Measurements from ENCODE around the gene GNG4. TPM values are rescaled to one million over a fixed set of nuclear protein-coding genes. Genes with fewer than 3 reads are reported as not detected.
"Not testable (repeated sequence)": the region's sequence is repeated elsewhere in the genome, so short reads cannot be mapped to it uniquely, and the experiment has no call there.

GNG4 gene
- total RNA-seq, 1 experiment from 2014 or later = 0.13 TPM

DNA sequence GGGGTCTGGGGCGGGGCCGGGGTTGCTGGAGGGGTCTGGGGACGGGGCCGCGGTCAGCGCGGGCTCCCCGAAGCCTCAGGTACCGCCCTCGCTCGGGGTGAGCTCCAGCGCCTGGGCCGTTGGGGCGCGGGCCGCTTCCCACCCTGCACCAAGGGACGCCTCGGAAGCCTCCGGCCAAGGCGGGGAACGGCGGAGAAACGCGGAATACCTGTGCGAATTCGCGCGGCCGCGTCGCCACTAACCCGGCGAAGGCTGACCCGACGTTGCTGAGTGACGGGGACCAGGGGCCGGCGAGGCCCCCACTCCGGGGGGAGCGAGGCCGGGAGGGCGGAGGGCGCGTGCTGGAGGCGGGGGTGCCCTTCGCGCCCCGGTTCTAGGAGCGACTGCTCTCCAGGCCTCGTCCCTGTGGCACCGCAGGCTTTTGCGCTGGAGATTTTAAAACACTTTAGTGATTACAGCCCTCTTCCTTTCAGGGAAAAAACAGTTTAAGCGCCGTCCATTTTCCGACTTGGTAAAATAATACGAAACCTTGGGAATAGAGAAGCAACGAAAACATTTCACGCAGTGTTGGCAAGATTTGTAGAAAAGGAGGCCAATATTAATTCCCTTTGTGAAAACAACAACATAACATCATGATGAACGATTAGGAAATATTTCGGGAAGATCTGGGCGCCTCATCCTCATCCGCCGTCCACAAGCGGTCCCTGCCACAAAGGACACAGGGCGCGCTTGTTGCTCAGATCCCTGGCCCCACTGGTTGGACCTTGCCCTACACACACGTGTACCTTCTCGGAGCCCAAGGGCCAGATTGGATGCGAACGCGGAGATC is 971 bp upstream of the GNG4 start:
- DNase-seq (ENCODE audit: low spot score) = no peak

DNA sequence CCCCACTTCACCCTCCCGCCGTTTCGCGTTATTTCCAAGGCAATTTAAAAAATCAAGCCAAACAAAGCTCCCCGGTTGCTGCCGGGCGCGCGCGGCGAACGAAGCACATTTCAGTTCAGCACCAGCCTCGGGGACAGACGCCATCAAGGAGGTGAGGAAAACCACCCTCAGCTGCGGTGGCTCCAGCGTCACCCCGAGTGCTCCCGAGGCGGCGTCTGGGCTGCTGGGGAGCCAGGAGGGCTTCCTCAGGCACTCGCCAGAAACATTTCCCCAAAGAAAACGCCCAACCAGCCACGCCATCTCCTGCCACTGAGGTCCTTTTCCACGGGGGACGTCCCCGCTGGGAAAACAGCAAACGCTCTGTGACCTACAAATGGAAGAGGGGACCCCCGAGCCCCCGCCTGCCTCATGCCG is 623 bp downstream of the GNG4 start:
- peak; percentile 49 for DNase-seq (ENCODE audit: low spot score)

DNA sequence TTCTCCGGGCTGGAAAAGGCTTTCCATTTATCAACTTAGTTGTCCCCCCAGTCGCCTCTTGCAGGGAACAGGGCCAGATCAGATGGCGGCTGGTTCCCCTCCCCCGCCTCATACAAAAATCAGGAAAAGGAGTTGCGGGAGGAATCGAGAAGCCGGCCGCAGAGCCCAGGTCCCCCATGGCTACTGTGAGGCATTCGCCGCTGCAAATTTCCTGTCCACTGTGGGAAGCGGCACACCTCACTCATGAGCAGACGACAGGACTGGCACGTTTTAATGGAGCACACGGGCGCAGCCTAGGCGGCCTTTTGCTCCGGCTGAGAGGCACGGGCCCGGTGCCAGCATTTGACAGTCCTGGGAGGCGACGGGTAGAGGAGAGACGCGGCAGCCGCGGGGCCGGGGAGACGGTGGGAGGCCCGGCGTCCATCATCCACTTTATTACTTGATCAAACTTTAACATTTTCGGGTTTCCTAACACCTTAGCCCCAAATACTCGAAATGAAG is 1.1 kb downstream of the GNG4 start:
- DNase-seq (ENCODE audit: low spot score) = peak; percentile 19

DNA sequence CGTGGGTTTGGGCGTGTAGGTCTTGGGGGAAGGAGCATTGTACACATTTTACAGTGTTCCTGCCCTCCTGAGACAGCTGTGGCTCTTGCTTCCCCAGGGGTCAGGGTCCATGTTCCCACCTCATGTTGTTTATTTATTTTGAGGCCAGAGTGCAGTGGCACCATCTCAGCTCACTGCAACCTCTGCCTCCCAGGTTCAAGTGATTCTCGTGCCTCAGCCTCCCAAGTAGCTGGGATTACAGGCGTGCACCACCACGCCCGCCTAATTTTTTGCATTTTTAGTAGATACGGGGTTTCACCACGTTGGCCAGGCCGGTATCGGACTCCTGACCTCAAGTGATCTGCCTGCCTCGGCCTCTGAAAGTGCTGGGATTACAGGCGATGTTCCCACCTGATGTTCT is 2.0 kb downstream of the GNG4 start:
- DNase-seq (ENCODE audit: low spot score) = not testable (repeated sequence)

GRCh38 chr1:235646463-235646862 is 3.1 kb downstream of the GNG4 start:
- no peak for DNase-seq (ENCODE audit: low spot score)

GRCh38 chr1:235644693-235645305 is 4.8 kb downstream of the GNG4 start:
- DNase-seq (ENCODE audit: low spot score) = no peak

DNA sequence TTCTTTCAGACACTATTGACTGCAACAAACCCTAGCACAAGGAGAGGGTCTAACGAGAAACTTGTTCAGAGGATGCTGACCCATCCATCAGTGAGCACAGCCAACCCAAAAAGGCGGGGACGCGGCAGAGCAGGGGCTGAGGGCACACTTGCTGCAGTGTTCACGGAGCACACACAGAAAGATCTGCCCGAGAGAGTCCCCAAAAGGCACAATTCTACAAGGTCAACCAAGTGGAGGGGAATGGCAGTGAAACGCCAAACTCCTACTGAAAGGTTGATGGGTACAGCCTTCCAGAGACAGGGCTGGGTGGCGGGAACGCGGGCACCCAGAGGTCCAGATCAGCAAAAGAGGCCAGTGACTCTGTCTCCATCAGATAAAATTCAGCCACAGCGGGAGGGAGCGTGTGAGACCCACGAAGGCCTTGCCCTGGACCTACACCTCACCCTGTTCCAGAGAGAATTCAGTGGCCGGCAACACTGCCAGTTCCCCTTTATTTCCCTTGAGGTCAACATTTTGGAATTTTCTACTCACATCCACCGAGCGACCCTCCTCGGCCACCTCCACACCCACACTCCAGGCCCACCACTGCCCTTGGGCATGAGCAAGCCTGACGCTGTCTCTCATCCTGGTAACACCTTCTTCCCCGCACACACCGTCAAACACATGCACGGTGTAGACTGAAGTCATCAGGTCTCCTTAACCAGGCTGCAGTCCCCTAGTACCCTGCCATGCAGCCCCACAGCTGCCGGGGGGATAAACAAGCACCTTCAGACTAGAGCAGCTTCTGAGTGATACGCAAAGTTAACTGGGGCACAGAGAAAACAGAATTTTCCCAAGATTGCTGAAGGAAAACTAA is 5.5 kb downstream of the GNG4 start:
- no peak for DNase-seq (ENCODE audit: low spot score)

DNA sequence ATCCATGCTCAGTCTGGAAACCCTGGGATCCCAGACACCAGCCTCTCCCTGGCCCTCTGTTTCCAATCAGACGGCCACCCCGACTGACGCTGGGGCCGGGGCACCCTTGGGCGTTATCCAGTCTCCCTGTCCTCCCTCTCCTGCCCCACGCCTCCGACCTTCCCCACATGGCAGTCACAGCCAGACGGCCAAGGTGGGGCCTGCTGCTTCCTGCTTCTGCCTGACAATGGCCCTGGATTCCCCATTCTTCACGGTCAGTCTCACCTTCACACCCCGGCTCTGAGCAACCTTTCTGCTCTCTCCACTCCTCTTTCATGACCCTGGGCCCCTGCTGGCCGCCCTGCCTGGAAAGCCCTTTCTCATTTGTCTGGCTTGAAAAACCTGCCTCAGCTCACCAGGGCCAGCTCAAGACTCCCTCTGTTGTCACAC is 6.6 kb downstream of the GNG4 start:
- DNase-seq (ENCODE audit: low spot score) = no peak

DNA sequence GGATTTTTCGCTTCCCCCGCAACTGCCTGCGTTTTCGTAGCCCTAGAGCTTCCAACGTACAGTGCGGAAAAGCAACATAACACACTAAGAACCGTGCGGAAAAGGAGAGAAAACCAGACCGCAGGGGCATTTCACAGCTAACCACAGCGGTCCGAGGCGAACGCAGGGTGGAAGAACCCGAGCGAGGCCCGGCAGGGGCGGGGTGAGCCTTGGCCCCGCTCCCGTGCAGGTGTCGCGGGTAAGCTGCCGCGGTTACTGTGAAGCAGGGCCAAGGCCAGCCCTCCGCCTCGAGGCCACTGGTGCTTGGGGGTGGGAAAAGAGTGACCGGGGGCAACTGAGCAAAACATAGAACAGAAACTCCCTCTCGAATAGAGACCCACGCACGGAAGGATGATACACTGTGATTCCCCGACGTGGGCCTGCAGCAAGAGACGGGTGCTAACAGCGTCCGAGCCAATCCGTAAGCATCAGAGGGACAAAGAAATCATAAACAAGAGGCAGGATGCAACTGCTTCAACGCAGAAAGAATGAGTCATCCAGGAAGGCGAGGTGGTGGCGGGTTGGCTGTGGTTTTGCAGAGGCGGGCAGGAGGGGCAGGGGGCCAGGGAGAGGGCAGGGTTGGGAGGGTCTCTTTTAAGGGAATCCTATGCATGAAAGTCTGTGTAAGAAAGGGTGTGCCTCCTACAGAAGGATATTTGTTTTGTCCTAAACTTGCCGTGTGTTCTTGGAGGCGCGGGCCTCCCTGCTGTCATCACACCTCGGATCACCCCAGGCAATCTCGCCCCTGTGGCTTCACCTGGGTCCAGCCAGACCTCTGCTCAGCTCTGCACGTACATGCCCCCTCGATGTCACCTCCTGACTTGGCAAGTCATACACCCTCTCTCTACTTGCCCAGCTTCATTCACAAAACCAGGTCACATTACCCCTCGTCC is 7.3 kb downstream of the GNG4 start:
- peak; percentile 40 for DNase-seq (ENCODE audit: low spot score)

DNA sequence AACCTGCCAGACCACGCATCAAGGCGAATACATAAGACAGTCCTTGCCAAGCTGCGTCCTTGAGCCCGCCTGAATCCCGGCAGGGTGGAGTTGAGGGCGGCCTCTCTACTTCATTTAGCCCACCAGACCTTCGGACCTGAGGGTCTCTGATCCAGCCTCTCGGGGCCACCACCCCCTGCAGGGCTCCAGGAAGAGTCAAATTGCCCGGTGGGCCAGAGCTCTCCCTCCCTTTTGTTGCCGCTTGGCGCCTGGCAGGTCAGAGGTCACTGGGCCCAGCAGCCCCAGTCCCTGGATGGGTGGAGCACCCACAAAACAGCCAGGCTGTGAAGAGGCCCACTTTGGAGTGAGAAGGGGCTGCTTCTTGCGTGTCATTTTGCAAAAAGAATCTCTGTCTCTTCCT is 9.0 kb downstream of the GNG4 start:
- no peak for DNase-seq (ENCODE audit: low spot score)

- no peak for DNase-seq (ENCODE audit: low spot score)
Measured at GRCh38 chr1:235639226-235640205, 10.1 kb downstream of the GNG4 start.

- not testable (repeated sequence) for DNase-seq (ENCODE audit: low spot score)
Measured at GRCh38 chr1:235638612-235639011, 11.0 kb downstream of the GNG4 start.

DNA sequence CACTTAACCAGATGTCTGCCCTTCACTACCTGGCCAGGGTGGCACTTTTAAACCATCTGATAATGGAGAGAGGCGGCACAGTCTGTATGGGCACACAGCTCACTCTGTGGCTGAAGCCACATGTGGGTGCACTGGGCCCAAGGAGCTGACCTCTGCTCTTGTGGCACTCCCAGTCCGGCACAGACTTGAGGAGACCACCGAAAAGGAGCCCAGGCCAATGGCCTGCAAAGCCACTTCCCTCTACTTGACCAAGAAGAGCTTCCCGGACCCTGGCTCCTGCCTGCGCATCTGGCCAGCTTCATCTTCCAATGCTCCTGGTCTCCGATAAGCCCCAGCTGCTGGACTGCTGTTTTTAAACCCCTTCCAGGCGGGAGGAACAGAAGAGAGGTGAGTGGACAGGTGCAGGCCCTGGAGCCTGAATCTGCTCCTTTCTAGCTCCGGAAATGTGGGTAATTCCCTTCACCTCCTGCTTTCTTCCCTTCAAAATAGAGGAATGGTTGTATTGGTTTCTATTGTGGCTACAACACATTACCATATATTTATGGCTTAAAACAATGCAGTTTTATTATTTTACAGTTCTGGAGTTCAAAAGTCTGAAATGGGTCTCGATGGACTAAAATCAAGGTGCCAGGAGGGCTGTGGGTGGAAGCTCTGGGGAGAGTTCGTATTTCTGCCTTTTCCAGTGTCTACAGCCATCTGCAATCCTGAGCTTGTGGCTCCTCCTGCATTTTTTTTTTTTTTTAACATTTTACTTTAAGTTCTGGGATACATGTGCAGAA is 11.6 kb downstream of the GNG4 start:
- DNase-seq (ENCODE audit: low spot score) = no peak

DNA sequence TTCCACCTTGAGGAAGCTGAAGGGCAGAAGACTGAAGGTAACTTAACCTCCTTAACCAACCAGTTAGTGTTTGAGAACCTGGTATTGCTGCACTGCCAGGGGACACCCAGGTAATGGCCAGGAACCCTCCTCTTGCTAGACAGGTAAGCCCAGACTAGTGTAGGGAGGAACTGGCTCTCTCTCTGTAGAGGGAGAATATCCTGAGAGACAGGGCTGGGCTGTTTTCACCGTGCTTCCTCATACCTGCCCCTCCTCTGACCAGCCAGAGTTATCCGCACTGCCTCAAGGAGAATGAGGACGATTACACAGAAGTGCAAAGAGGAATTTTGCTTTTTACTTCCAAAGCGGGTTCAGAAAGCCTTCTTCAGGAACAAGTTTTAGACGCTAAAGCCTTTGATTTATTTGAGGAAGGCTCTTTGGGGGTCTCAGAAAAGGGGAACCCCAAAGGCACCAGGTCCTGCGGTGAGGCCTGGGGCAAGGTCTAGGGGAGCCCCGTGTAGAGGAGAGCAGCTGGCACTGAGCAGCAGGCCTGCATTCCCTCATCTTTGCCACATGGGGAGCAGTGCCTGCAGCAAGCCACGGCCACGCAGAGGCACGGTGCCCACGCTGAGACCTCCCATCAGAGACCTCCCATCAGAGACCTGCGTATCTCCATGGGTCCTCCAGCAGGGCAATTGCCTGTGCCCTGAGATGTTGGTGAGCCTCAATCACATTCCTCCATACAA is 13.5 kb downstream of the GNG4 start:
- DNase-seq (ENCODE audit: low spot score) = no peak

GRCh38 chr1:235632506-235633401 is 16.8 kb downstream of the GNG4 start:
- DNase-seq (ENCODE audit: low spot score) = no peak

GRCh38 chr1:235631816-235632215 is 17.8 kb downstream of the GNG4 start:
- no peak for DNase-seq (ENCODE audit: low spot score)

All from HT-29 (cell line).